GM18517 (cell line): Measurements from ENCODE around the gene PAEP.
"Not testable (repeated sequence)": the region's sequence is repeated elsewhere in the genome, so short reads cannot be mapped to it uniquely, and the experiment has no call there.

Experiments
- ATAC-seq: cut with Tn5 transposase; IDR thresholded peaks from one replicate; pipeline ENCODE4 v1.9.1; 2021; ENCODE audit warnings: mild to moderate bottlenecking, moderate library complexity; ENCODE audit not compliant: unreplicated experiment

PAEP gene

GRCh38 chr9:135561391-135562234, at the start of gene PAEP:
PAEP (plus strand) TSS chr9:135561756.
- no peak for ATAC-seq

DNA sequence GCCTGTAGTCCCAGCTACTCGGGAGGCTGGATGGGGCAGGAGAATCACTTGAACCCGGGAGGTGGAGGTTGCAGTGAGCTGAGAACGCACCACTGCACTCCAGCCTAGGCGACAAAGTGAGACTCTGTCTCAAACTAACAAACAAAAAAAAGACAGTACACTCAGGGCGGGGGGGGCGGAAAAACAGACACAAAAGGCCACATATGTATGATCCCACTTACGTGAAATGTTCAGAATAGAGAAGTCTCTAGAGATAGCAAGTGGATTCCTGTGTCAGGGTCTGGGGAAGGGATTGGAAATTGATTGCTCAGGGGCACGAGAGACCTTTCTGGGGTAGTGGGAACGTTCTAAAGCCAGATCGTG, 49.3 kb upstream of the PAEP start:
- ATAC-seq: no peak

- ATAC-seq: no peak
These were observed 48.7 kb upstream of the PAEP start for GRCh38 chr9:135512904-135513303.

DNA sequence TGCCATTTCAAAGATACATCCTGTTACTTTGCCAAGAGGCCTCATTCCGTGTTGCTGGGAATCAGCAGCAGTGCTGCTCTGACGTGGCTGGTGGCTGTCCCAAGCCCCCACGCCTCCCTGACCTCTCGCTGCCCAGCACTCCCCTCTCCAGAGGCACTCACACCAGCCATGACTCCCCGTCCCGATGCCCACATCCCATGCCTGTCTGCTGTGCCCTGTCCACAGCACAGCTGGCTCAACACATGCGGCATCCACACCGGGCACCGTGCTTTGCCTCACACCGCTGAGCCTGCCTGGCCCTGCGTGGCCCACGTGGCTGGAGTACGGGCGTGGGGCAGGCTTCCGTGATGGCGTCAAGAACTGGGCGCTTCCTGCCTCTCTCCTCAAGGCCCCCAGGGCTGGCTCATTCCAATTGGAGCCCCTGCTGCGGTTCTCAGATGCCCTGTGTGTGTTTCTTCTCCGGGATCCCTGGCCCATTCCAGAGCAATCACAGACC, 48.2 kb upstream of the PAEP start:
- ATAC-seq: no peak

DNA sequence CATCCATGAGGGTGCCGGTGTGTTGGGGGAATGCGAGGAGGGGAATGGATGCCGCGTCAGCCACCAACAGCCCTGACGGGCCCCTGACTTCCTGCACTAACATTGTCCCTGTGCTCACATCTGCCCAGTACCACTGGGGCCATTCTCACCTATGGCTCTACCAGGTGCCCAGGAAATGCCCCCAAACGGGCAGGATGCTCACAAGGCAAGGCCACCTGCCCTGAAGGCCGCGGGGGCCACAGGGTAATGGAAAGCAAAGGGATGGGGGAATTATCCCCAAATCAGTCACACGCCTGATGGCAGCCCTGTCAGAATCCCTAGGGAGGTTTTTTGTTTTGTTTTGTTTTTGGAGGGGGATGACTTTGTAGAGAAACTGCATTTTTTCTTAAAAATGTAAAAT, 47.6 kb upstream of the PAEP start:
- not testable (repeated sequence) for ATAC-seq

- ATAC-seq: no peak
These were observed 47.0 kb upstream of the PAEP start for GRCh38 chr9:135514342-135515082.

DNA sequence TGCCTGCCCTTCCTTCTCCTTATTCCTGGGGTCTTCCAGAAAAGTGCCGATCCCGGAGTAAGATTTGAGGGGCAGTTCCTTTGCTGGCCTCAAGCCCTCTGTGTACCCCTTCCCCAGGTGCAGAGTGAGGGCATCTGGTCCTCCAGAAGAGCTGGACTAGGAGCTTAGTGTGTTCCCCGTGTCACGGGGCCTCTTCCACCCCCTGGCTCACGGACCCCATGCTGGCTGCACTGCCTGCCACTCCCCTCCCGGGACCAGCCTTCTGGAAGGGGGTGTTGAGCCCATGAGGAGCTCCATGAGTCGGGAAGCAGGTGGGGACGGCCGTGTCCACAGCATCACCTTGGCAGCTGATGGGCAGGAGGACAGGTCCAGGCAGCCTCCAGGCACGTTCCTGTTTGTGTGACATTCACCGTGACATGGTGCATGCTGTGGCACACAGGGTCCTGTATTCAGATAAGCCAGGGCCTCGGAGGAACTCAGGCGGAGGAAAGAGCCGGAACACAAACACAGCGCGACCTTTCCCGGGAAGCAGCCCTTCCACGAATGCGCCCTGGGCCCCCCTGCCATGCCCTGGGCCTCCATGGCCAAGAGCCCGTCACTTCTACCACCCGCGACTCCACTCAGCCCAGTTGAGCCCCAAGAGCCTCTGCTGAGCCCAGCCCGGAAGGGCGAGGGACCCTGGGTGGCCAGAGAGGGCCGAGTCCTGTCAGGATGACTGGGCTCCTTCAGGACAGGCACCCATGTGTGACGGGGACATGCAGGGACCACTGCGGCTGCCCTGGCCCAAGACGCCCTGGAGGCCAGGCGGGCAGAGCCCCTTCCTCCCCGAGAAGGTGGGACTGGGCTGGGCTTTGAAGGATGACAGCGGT, 46.2 kb upstream of the PAEP start:
- no peak for ATAC-seq

DNA sequence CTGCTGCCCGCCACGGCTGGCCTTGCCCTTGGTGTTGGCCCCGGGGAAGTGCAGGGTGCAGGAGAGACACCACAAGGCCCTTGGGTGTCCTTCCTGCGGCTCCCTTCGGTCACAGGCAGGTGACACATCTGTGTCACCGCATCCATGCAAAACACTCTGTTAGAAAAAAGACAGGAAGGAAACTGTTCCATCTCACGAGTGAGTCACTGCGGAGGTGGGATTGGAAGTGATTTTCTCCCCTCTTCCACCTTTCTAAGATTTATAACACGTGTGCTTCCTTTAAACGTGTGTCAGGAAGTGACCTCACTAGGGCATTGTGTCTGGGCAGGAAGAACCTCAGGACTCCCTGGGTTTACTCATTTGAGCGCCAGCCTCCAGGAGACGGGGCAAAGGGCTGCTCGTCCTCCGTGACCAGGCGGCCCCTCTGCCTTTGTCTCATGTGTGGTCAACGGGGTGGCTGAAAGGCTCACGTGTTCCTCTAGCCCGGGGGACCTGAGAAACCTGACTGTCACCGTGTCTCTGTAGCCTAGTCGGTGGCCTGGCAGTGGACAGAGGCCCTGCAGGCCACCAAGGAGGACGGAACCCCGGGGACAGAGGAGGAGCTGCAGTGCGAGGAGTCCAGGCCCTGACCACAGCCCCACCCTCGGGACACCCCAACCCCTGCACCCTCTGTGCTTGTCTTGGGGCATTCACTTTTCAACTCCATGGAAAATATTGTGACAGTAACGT, 45.3 kb upstream of the PAEP start:
- no peak for ATAC-seq

- no peak for ATAC-seq
These were observed 44.1 kb upstream of the PAEP start for GRCh38 chr9:135517407-135517822.

DNA sequence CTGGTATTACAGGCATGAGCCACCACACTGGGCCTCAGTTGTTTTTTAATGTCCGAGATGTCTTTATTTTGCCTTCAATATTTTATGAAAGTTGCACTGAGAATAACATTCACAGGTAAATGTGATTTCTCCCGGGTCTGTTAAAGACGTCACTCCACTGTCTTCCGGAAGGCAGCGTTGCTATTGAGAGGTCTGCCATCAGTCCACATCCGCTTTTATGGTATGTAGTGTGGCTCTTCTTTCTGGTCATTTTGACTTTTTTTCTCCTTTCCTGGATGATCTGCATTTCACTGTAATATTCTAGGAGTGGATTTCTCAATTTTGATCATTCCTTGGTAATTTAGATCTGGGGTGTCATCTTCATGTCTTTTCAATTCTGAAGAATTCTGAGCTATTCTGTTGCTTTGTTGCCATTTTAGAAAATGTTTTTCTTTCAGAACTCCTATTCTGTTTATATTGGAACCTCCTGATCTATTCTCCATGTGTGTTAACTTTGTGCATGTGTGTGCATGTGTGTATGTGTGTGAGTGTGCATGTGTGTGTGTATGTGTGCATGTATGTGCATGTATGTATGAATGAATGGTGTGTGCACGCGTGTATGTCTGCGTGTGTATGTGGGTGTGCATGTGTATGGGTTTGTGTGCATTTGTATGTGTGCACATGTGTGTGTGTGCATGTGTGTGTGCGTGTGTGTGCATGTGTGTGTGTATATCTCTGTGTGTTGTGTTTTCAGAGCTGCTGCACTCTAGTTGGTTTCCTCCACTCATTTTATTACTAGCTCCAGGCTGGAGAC, 42.2 kb upstream of the PAEP start:
- ATAC-seq: no peak

DNA sequence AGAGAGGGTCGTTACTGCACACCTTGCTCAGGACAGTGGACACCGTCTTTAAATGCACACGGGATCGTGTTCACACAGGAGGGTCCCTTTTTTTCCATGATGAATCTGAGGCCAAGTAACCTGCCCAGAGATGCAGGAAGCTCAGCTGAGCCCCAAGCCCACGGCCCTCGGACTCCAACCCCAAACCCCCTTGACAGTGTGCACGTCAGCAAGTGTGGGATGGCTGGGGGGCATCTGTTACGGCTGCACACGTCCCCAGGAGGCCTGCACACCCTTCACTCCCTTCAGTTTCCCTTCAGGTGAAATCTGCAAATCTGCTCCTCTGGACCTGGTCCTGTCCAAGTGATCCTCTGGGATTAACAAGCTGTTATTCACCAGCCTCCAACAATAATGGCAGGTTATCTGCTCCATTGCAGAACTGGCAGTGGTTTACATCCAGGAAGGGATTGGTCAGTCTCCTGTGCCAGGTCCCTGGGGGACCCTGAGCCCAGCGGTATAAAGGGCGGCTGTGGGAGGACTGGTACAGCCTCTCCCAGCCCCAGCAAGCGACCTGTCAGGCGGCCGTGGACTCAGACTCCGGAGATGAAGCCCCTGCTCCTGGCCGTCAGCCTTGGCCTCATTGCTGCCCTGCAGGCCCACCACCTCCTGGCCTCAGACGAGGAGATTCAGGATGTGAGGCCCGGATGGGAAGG, 40.5 kb upstream of the PAEP start, which contains the start of gene LCN1:
Gene LCN1, plus strand, starts transcription at position 525 of the 692 bp plus-strand sequence. Its CDS starts 58 bp downstream, at position 583.
- no peak for ATAC-seq

- ATAC-seq: no peak
These were observed 39.9 kb upstream of the PAEP start for GRCh38 chr9:135521608-135522095.

GRCh38 chr9:135522137-135522877, 39.2 kb upstream of the PAEP start:
- no peak for ATAC-seq

GRCh38 chr9:135522931-135523330, 38.6 kb upstream of the PAEP start:
- no peak for ATAC-seq

GRCh38 chr9:135523521-135524129, 37.9 kb upstream of the PAEP start:
- no peak for ATAC-seq

GRCh38 chr9:135524130-135524861, 37.3 kb upstream of the PAEP start:
- ATAC-seq: no peak
